GM19025 (cell line): Measurements from ENCODE around the gene CRTAC1.

ENCODE experiments used
- ATAC-seq: cut with Tn5 transposase; IDR thresholded peaks from one replicate; pipeline ENCODE4 v1.9.1; 2021; ENCODE audit warnings: mild to moderate bottlenecking, low read depth, moderate library complexity; ENCODE audit not compliant: unreplicated experiment

CRTAC1 gene

GRCh38 chr10:98030093-98030821 is at the start of gene CRTAC1:
TSS of gene CRTAC1 (minus strand) at chr10:98030621. CDS start at chr10:98030472, 149 bp downstream.
- no peak for ATAC-seq

- no peak for ATAC-seq
These were observed 48.4 kb upstream of the CRTAC1 start for GRCh38 chr10:98078774-98079173.

GRCh38 chr10:98077223-98077622 is 46.8 kb upstream of the CRTAC1 start:
- ATAC-seq, result no peak

- ATAC-seq, result no peak
These were observed 45.7 kb upstream of the CRTAC1 start for GRCh38 chr10:98076086-98076485.

GRCh38 chr10:98074315-98074911 is 44.0 kb upstream of the CRTAC1 start:
- no peak for ATAC-seq

GRCh38 chr10:98067165-98067564 is 36.7 kb upstream of the CRTAC1 start:
- ATAC-seq, result no peak

- no peak for ATAC-seq
These were observed 33.3 kb upstream of the CRTAC1 start for GRCh38 chr10:98063740-98064027.

GRCh38 chr10:98062424-98062823 is 32.0 kb upstream of the CRTAC1 start:
- no peak for ATAC-seq

GRCh38 chr10:98060079-98060478 is 29.7 kb upstream of the CRTAC1 start:
- ATAC-seq, result no peak

GRCh38 chr10:98058295-98058694 is 27.9 kb upstream of the CRTAC1 start:
- no peak for ATAC-seq

- no peak for ATAC-seq
These were observed 25.6 kb upstream of the CRTAC1 start for GRCh38 chr10:98055841-98056516.

GRCh38 chr10:98047009-98047741 is 16.8 kb upstream of the CRTAC1 start:
- no peak for ATAC-seq

GRCh38 chr10:98045785-98046389 is 15.5 kb upstream of the CRTAC1 start:
- no peak for ATAC-seq

- no peak for ATAC-seq
These were observed 11.1 kb upstream of the CRTAC1 start for GRCh38 chr10:98041352-98042043.

- no peak for ATAC-seq
These were observed 9.4 kb upstream of the CRTAC1 start for GRCh38 chr10:98039690-98040381.

- ATAC-seq, result no peak
These were observed 7.9 kb upstream of the CRTAC1 start for GRCh38 chr10:98038288-98038687.

GRCh38 chr10:98035599-98035998 is 5.2 kb upstream of the CRTAC1 start:
- no peak for ATAC-seq

- no peak for ATAC-seq
These were observed 3.1 kb upstream of the CRTAC1 start for GRCh38 chr10:98033515-98033914.

- no peak for ATAC-seq
These were observed 1.0 kb upstream of the CRTAC1 start for GRCh38 chr10:98031440-98031839.

GRCh38 chr10:98030991-98031431 is 590 bp upstream of the CRTAC1 start:
- no peak for ATAC-seq
